GM19043 (cell line): ENCODE measurements around the gene NDUFA3.

ENCODE experiments used
- ATAC-seq: cut with Tn5 transposase; IDR thresholded peaks from one replicate; pipeline ENCODE4 v1.9.1; 2021; ENCODE audit warnings: low read depth; ENCODE audit not compliant: unreplicated experiment

NDUFA3 gene

GRCh38 chr19:54137699-54138488 is 35.2 kb downstream of the NDUFA3 start, which contains the start of gene CNOT3:
Gene CNOT3 (plus strand): TSS chr19:54137762. CDS start chr19:54142979, 5,217 bp downstream.
- ATAC-seq = no peak

DNA sequence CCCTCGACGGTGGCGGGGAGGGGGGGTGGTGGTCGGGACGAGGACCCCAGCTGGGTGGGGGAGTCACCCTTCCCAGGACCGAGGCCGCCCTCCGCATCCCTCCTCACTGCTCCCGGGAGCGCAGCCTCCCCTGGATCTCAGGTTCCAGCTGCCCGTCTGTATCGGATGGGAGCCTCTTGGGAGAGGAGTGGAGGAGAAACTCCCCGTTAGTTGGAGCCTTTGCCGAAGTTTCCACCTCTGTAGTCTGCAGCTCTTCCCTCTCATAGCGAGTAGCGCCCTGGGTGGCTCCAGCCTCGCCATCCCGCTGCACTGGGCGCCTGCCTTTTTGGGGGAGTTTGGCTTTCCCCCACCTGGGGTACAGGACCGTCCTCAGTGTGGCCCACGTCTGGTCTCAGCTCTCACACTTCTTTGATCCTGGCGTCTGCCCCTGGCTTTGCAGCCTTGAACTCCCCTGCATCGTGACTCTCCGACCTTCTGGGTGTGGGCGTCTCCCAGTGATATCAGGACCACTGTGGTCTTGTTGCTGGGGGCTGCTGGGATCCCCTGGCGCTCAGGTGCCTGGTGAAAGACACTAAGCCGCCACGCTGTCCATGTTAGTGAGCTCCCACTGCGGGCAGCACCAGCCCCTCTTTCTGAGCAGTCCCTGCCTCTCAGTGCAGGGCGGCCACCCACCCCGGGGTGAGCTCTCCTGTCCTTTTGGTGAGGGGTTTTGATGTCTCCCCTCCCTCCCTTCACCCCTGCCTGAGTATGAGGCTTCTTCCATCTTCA is 36.0 kb downstream of the NDUFA3 start:
- no peak for ATAC-seq

DNA sequence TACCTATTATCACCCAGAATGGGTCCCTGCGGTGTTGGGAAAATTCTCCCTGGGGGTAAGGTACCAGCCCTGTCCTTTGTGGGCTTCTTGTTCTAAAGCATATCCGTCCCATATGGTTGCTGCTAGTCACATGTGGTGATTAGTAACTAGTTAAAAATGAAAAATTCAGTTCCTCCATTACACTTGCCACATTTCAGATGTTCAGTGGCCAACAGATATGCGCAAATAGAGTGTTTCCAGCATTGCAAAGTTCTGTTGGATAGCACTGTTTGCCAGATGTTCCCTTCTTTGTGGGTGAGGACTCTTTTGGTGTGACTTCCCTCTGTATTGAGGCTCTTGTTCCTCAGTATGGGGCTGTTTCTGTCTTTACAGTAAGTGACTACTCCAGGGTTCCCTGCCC is 38.7 kb downstream of the NDUFA3 start:
- no peak for ATAC-seq

GRCh38 chr19:54142166-54142780 is 39.6 kb downstream of the NDUFA3 start:
- no peak for ATAC-seq

GRCh38 chr19:54145541-54146158 is 43.0 kb downstream of the NDUFA3 start:
- no peak for ATAC-seq

DNA sequence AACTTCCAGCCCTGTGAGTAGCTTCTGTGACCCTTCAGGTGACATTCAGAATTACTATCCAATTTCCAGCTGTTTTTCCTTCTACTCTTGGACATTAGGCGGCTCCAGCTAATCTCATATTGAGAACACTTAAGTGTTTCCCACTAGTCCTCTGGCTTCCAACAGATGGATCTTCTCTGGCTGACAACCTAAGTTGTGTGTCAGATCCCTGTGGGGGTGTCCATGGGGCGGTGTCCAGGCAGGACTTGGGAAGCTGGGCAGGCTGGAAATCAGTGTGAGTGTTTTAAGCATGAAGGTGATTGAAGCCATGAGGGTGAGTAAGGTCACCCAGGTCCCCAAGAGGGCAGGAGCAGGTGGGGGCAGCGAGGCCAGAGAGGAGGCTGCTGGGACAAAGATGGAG is 45.0 kb downstream of the NDUFA3 start:
- ATAC-seq = no peak

DNA sequence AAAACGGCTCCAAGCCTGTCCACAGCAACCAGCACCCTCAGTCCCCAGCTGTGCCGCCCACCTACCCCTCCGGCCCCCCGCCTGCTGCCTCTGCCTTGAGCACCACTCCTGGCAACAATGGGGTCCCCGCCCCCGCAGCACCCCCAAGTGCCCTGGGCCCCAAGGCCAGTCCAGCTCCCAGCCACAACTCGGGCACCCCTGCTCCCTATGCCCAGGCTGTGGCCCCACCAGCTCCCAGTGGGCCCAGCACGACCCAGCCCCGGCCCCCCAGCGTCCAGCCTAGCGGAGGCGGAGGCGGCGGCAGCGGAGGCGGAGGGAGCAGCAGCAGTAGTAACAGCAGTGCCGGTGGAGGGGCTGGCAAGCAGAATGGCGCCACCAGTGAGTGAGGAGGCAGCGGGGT is 45.5 kb downstream of the NDUFA3 start:
- ATAC-seq = no peak

- ATAC-seq = no peak
These were observed 46.6 kb downstream of the NDUFA3 start for GRCh38 chr19:54149021-54149812.

GRCh38 chr19:54151362-54152035 is 48.8 kb downstream of the NDUFA3 start:
- no peak for ATAC-seq

- no peak for ATAC-seq
These were observed 49.6 kb downstream of the NDUFA3 start for GRCh38 chr19:54152267-54152666.

DNA sequence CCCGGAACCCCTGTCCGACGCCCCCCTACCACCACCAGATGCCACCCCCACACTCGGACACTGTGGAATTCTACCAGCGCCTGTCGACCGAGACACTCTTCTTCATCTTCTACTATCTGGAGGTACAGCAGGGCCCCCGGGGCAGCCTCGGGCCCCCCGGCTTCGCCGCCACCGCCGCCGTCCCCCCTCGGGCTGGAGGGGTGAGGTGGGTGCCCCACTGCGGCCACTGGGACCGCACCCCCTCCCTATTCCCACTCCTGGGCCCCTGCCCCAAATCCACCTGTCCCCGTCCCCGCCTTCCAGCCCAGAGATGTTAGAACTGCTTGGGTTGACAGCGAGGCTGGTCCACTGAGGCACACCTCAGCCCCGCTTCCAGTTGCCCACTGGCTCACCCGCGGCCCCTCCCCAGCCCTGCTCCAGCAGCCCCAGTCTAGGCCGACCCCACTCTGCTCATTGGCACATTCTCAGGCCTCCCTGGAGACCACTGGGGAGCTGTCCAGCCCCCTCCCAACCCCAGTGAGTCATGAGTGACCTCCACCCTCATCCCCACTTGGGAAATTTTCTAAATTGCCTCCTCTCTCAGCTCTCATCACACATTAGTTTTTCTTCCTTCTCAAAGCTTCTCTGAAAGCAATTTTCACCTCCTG is 50.3 kb downstream of the NDUFA3 start:
- ATAC-seq = no peak

DNA sequence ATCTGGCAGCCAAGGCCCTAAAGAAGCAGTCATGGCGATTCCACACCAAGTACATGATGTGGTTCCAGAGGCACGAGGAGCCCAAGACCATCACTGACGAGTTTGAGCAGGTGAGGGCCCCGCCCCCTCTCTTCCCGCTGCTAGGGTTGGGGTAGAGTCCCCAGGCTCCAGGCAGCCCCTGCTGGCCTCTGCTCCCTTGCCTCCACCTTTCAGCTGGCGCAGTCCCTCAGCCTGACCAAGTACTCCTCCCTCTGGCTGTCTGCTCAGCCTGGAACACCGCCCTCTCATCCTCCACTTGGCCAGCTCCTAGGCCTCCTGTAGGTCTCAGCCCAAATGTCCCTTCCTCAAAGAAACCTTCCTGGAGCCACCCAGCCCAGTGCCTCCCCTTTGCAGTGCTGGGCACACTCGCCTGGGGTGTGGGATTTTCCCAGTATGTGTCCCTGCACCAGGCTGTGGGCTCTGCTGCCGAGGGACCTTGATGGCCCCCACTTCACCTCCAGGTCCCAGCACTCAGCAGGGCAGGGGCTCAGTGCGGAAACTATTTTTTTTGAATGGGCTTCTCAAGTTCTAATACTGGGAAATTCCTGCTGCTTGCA is 51.2 kb downstream of the NDUFA3 start:
- ATAC-seq = no peak

- no peak for ATAC-seq
These were observed 52.1 kb downstream of the NDUFA3 start for GRCh38 chr19:54154603-54155345.

GRCh38 chr19:54155694-54156093 is 53.0 kb downstream of the NDUFA3 start:
- no peak for ATAC-seq

DNA sequence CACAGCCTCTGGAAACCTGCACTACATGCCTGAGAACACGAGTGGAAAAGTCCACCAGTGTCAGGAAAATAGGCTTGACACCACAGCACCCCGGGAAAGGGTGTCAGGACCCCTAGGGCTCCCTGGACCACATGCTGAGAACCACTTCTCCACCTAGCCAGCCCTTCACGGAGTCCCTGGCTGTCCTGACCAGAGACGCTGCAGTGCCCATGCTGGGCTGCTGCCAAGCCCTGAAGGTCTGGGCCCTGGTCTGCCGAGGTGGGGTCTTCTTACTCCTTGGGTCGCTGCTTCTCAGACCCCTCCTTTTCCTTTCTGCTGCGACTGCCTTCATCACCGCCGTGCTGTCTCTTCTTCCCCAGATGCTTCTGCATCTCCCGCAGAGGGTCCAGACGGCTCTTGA is 53.8 kb downstream of the NDUFA3 start:
- no peak for ATAC-seq

DNA sequence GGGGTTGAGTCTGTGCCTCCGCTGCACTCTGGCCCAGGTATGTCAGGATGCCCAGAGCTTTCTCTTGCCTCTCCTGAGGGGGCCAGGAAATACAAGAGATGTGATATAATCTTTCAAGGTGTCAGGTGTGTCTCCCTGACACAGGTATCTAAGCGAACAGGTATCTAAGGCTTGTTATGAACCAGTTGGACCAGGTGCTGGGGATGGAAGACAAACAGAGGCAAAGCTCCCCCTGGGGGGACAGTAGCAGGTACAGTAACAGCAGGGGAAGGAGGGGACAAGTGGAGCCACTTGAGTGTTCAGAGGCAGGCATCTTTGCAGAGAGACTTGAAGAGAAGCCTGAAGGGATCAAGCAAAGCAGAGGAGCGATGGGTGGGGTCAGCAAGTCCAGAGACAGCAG is 54.3 kb downstream of the NDUFA3 start:
- ATAC-seq = no peak
